GM10248 (cell line): ENCODE results near the gene ZNF512B.

Experiments used
- CTCF ChIA-PET: fragments of 300-600 bp; sonication (Branson Sonifier 250); formaldehyde crosslinking; extraction: SDS; loops from one replicate; lab custom pipeline; 2021; ENCODE audit warnings: antibody characterized with exemption; lab: Yijun Ruan, JAX
- POLR2A ChIA-PET: fragments of 350-650 bp; sonication (Branson Sonifier 250); formaldehyde crosslinking; extraction: SDS; loops from one replicate; lab custom pipeline; 2020; ENCODE audit warnings: antibody characterized with exemption; lab: Yijun Ruan, JAX
- DNase-seq: peaks from one replicate; pipeline ENCODE4 v3.0.0; 2012; ENCODE audit errors: extremely low spot score
- CTCF ChIP-seq: IDR thresholded peaks from 2 replicates; pipeline ENCODE4 v1.5.1; 2012; ENCODE audit warnings: mild to moderate bottlenecking, low read depth; ENCODE audit errors: extremely low read depth, missing control alignments, control extremely low read depth

ZNF512B gene

GRCh38 chr20:63944078-63944941, 25.4 kb downstream of the ZNF512B start:
- no peak for TF ChIP-seq CTCF
- no peak for DNase-seq
- POLR2A ChIA-PET = interaction anchor here (0.5 kb wide), 1 partner anchor 424 kb away, joined by 3 read pairs; the partner anchor contains the start of gene PPDPF
- CTCF ChIA-PET = no interaction called here

GRCh38 chr20:63943808-63944077, 26.0 kb downstream of the ZNF512B start:
- no peak for DNase-seq
- CTCF ChIA-PET = interaction anchor here (0.9 to 1.1 kb wide), 2 partner anchors 12 to 62 kb away, joined by 3 read pairs; no protein-coding TSS in a partner anchor
- no peak for TF ChIP-seq CTCF
- POLR2A ChIA-PET = interaction anchor here (0.5 kb wide), 1 partner anchor 423 kb away, joined by 3 read pairs; the partner anchor contains the start of gene PPDPF

- no peak for DNase-seq
- POLR2A ChIA-PET = interaction anchor here (0.5 to 0.9 kb wide), 3 partner anchors 10 to 469 kb away, joined by 3 read pairs; partner anchors contain the start of gene PPDPF
- TF ChIP-seq CTCF = no peak
- CTCF ChIA-PET = interaction anchor here (0.9 to 1.1 kb wide), 2 partner anchors 11 to 63 kb away, joined by 3 read pairs; no protein-coding TSS in a partner anchor
Observed at GRCh38 chr20:63942969-63943807, 26.5 kb downstream of the ZNF512B start.

GRCh38 chr20:63942250-63942951, 27.3 kb downstream of the ZNF512B start:
- TF ChIP-seq CTCF = no peak
- ChIA-PET POLR2A (interaction anchor here (0.5 to 0.9 kb wide), 2 partner anchors 9 to 469 kb away, joined by 3 read pairs; no protein-coding TSS in a partner anchor), CTCF (interaction anchor here (1.1 kb wide), 1 partner anchor 64 kb away, joined by 3 read pairs; no protein-coding TSS in a partner anchor)
- peak; percentile 52 for DNase-seq

GRCh38 chr20:63941282-63942081, 28.2 kb downstream of the ZNF512B start:
- ChIA-PET POLR2A (no interaction called here), CTCF (interaction anchor here (1.0 to 1.6 kb wide), 3 partner anchors 9 to 404 kb away, joined by 3 to 4 read pairs (median 3); partner anchors contain the start of gene PTK6)
- TF ChIP-seq CTCF = no peak

More at GRCh38 chr20:63941282-63942081, 28.2 kb downstream of the ZNF512B start:
- peak; percentile 56 for DNase-seq
